HCT116 (cell line): ENCODE data around the gene COMMD3. TPM values are rescaled to one million over a fixed set of nuclear protein-coding genes. Genes with fewer than 3 reads are reported as not detected.

Source experiments
- ATAC-seq: fragments of 200-7000 bp; cut with Tn5 transposase; 2 replicates; pipeline ENCODE4 v1.9.1; 2020; ENCODE audit warnings: mild to moderate bottlenecking, moderate library complexity
- BruUV-seq: library from RNA; stranded (reverse); fragments of 400-500 nt; replicated peaks from 2 replicates; lab custom pipeline; 2021; lab: Mats Ljungman, UMichigan
- CTCF ChIA-PET: fragments of 300-600 bp; sonication (Branson Sonifier 250); formaldehyde crosslinking; loops from one replicate; lab custom pipeline; 2021; ENCODE audit warnings: antibody characterized with exemption; lab: Charles Lee
- POLR2A ChIA-PET: fragments of 300-600, 350-600 bp; sonication (Branson Sonifier 250); formaldehyde crosslinking; loops from one replicate; lab custom pipeline; 2021; ENCODE audit warnings: antibody characterized with exemption; lab: Charles Lee
- RAD21 ChIA-PET, 2 experiments: fragments of 300-600 bp; sonication (Branson Sonifier 250); formaldehyde crosslinking; loops; one replicate each; lab custom pipeline; 2023; ENCODE audit warnings: low total read pairs in 2 of 2; ENCODE audit not compliant: uncharacterized antibody in 2 of 2, unreplicated experiment in 2 of 2, low non-redundant PET in 1 of 2; lab: Charles Lee
- DNase-seq: peaks from one replicate; pipeline ENCODE4 v3.0.0-alpha.2; 2010; ENCODE audit warnings: low read depth, low spot score
- H2AFZ ChIP-seq: fragments of 200-600 bp; shearing (Covaris generic), sonication (generic); 2 replicates; pipeline ENCODE4 v1.6.1; 2017; ENCODE audit warnings: low read depth, mixed run types, mixed read lengths, antibody characterized with exemption, low read length; ENCODE audit not compliant: poor library complexity, severe bottlenecking
- H3K27ac ChIP-seq: 2 replicates; pipeline ENCODE4 v1.5.1; 2012; ENCODE audit warnings: low read depth, low read length
- H3K27me3 ChIP-seq: fragments of 200-600 bp; sonication (generic); 2 replicates; pipeline ENCODE4 v1.6.1; 2016; ENCODE audit warnings: mixed run types, low read length, mixed read lengths; ENCODE audit not compliant: insufficient read depth
- H3K36me3 ChIP-seq, 2 experiments: fragments of 200-500 bp in 1 of 2; fragments of 200-600 bp in 1 of 2; sonication (Bioruptor generic) in 1 of 2; sonication (generic) in 1 of 2; 2 replicates each; pipeline versions ENCODE4 v1.5.1 to v1.6.1; 2014 to 2016; ENCODE audit warnings: low read length in 2 of 2, inconsistent platforms in 1 of 2, mixed read lengths in 1 of 2, mixed run types in 1 of 2; ENCODE audit not compliant: insufficient read depth in 2 of 2, control insufficient read depth in 1 of 2
- H3K4me1 ChIP-seq, 2 experiments: fragments of 200-600 bp in 1 of 2; sonication (generic) in 1 of 2; 2 replicates each; pipeline versions ENCODE4 v1.5.1 to v1.6.1; 2012 to 2017; ENCODE audit warnings: low read length in 2 of 2, inconsistent platforms in 1 of 2, mild to moderate bottlenecking in 1 of 2, mixed read lengths in 1 of 2, mixed run types in 1 of 2, moderate library complexity in 1 of 2; ENCODE audit not compliant: insufficient read depth in 2 of 2, control insufficient read depth in 1 of 2
- H3K4me2 ChIP-seq: fragments of 200-600 bp; sonication (generic); 2 replicates; pipeline ENCODE4 v1.6.1; 2017; ENCODE audit warnings: mixed run types, low read length, mixed read lengths
- H3K4me3 ChIP-seq, 2 experiments: fragments of 200-600 bp in 1 of 2; sonication (generic) in 1 of 2; replicated peaks in 1 of 2; 2 replicates each; pipeline ENCODE4 v1.5.1; 2011 to 2016; ENCODE audit warnings: low read length in 2 of 2, control low read depth in 1 of 2, low read depth in 1 of 2, mild to moderate bottlenecking in 1 of 2, mixed read lengths in 1 of 2, mixed run types in 1 of 2
- H3K79me2 ChIP-seq: fragments of 200-600 bp; sonication (generic); 2 replicates; pipeline ENCODE4 v1.6.1; 2017; ENCODE audit warnings: mild to moderate bottlenecking, mixed run types, low read length, moderate library complexity, mixed read lengths; ENCODE audit not compliant: insufficient read depth
- H3K9ac ChIP-seq: fragments of 200-600 bp; sonication (generic); 2 replicates; pipeline ENCODE4 v1.6.1; 2016; ENCODE audit warnings: low read length, mixed read lengths
- H3K9me2 ChIP-seq: fragments of 200-600 bp; sonication (generic), shearing (Covaris generic); 2 replicates; pipeline ENCODE4 v1.6.1; 2017; ENCODE audit warnings: mixed run types, mild to moderate bottlenecking, moderate library complexity; ENCODE audit not compliant: insufficient read depth
- H3K9me3 ChIP-seq, 2 experiments: fragments of 200-500 bp in 1 of 2; fragments of 200-600 bp in 1 of 2; sonication (Bioruptor generic) in 1 of 2; sonication (generic) in 1 of 2; 2 replicates each; pipeline ENCODE4 v1.6.1; 2014 to 2017; ENCODE audit warnings: low read length in 2 of 2, mixed read lengths in 2 of 2, inconsistent platforms in 1 of 2, low read depth in 1 of 2, mild to moderate bottlenecking in 1 of 2, mixed run types in 1 of 2, moderate library complexity in 1 of 2; ENCODE audit not compliant: control insufficient read depth in 1 of 2, insufficient read depth in 1 of 2
- H4K20me1 ChIP-seq: fragments of 200-600 bp; sonication (generic), shearing (Covaris generic); 2 replicates; pipeline ENCODE4 v1.6.1; 2017; ENCODE audit warnings: mixed run types, mild to moderate bottlenecking, moderate library complexity; ENCODE audit not compliant: insufficient read depth
- ATF3 ChIP-seq: IDR thresholded peaks from 2 replicates; pipeline ENCODE4 v1.6.1; 2012
- CTCF ChIP-seq, 3 experiments: fragments of 200-600 bp in 1 of 3; sonication (generic) in 1 of 3; IDR thresholded peaks in 2 of 3; conservative IDR thresholded peaks in 1 of 3; 2 replicates each; pipeline ENCODE4 v1.5.1; 2012 to 2017; ENCODE audit warnings: low read depth in 2 of 3, low read length in 2 of 3, antibody characterized with exemption in 1 of 3, borderline replicate concordance in 1 of 3, control low read depth in 1 of 3, mild to moderate bottlenecking in 1 of 3, mixed read lengths in 1 of 3, mixed run types in 1 of 3, moderate library complexity in 1 of 3; ENCODE audit not compliant: insufficient read depth in 1 of 3
- EGR1 ChIP-seq: IDR thresholded peaks from 2 replicates; pipeline ENCODE4 v1.6.1; 2012; ENCODE audit warnings: low read depth
- EZH2 ChIP-seq: fragments of 200-600 bp; sonication (generic); IDR thresholded peaks from 2 replicates; pipeline ENCODE4 v1.6.1; 2017; ENCODE audit warnings: antibody characterized with exemption, mixed run types
- JUND ChIP-seq: IDR thresholded peaks from 2 replicates; pipeline ENCODE4 v1.6.1; 2012
- POLR2A ChIP-seq: IDR thresholded peaks from 2 replicates; pipeline ENCODE4 v1.7.0; 2011; ENCODE audit warnings: borderline replicate concordance; ENCODE audit not compliant: insufficient read depth, insufficient read length; ENCODE audit errors: extremely low read depth
- POLR2AphosphoS5 ChIP-seq: IDR thresholded peaks from 2 replicates; pipeline ENCODE4 v1.6.1; 2011; ENCODE audit warnings: mild to moderate bottlenecking, low read depth, low read length, moderate library complexity
- REST ChIP-seq: IDR thresholded peaks from 2 replicates; pipeline ENCODE4 v1.6.1; 2012; ENCODE audit warnings: low read depth
- SP1 ChIP-seq: IDR thresholded peaks from 2 replicates; pipeline ENCODE4 v1.6.1; 2012; ENCODE audit warnings: low read depth
- YY1 ChIP-seq: IDR thresholded peaks from 2 replicates; pipeline ENCODE4 v1.6.1; 2011; ENCODE audit warnings: low read length, low read depth, moderate library complexity, mild to moderate bottlenecking; ENCODE audit not compliant: insufficient replicate concordance; ENCODE audit errors: extremely low read depth
- ZFX ChIP-seq: fragments of 450-650 bp; IDR thresholded peaks from 2 replicates; pipeline ENCODE4 v1.6.1; 2017
- ZNF274 ChIP-seq: fragments of 200-500 bp; sonication (Bioruptor generic); IDR thresholded peaks from 2 replicates; pipeline ENCODE4 v1.6.1; 2014; ENCODE audit warnings: mild to moderate bottlenecking, low read depth, low read length, inconsistent platforms
- intact Hi-C: fragments of 100-400 bp; cut with micrococcal nuclease; formaldehyde crosslinking; loops from 2 replicates; pipeline ENCODE4 v1.10.0; 2022
- total RNA-seq: library from RNA; stranded (reverse); gene quantifications from one replicate; pipeline ENCODE4 v1.2.1, GENCODE V29; 2021; ENCODE audit not compliant: unreplicated experiment

COMMD3 gene
- total RNA-seq, 1 experiment from 2014 or later, result 43.0 TPM

- BruUV-seq, result no TSS peak
- POLR2A ChIA-PET, result no interaction called here
- ATAC-seq, result no peak
These were observed 12.7 kb upstream of the COMMD3 start for GRCh38 chr10:22303461-22303860.

More at GRCh38 chr10:22303461-22303860, 12.7 kb upstream of the COMMD3 start:
- no peaks in the 10 kb centered on the region for H3K9me2 ChIP-seq
- H4K20me1 ChIP-seq, result no peaks in the 10 kb centered on the region
- H3K79me2 ChIP-seq, result no peaks in the 10 kb centered on the region
- peaks cover 0 to 3% of the 10 kb centered on the region in 2 experiments; a peak in 2 of 4 replicates for H3K4me1 ChIP-seq
- ChIA-PET CTCF (no interaction called here), RAD21 (no interaction called here)
- no peak overlapping the region for H3K4me2 ChIP-seq
- H3K4me3 ChIP-seq, result no peak overlapping the region
- TF ChIP-seq CTCF (IDR thresholded peaks at IDR 0.05 in 2 of 3, conservative IDR thresholded peaks at IDR 0.05 in 1 of 3; ENCODE audit: borderline replicate concordance in 1 of 3, insufficient read depth in 1 of 3, low read depth in 2 of 3, low read length in 2 of 3) (no peak), REST (no peak), ZNF274 (no peak), EZH2 (no peak), EGR1 (no peak), SP1 (no peak), POLR2AphosphoS5 (no peak), YY1 (no peak), JUND (no peak), ATF3 (no peak), POLR2A (no peak), ZFX (no peak)
- no peak overlapping the region for H3K9ac ChIP-seq
- H3K27ac ChIP-seq, result no peak overlapping the region
- no peaks in the 10 kb centered on the region for H3K36me3 ChIP-seq
- no peak overlapping the region for H2AFZ ChIP-seq
- intact Hi-C loops, result no loop called here
- no peaks in the 10 kb centered on the region for H3K9me3 ChIP-seq
- no peaks in the 10 kb centered on the region for H3K27me3 ChIP-seq
- DNase-seq, result no peak
